OCI-LY1 (cell line): ENCODE results near the gene HOXA10.

Source experiments
- H2AFZ ChIP-seq: fragments of 200-600 bp; sonication (generic), shearing (Covaris generic); 2 replicates; pipeline ENCODE4 v1.6.0; 2014; ENCODE audit warnings: antibody characterized with exemption, mild to moderate bottlenecking, low read length
- H3F3A ChIP-seq: fragments of 200-600 bp; sonication (generic), shearing (Covaris generic); 2 replicates; pipeline ENCODE4 v1.6.0; 2014; ENCODE audit warnings: mild to moderate bottlenecking, antibody characterized with exemption, low read length, moderate library complexity; ENCODE audit not compliant: insufficient read depth
- H3K27ac ChIP-seq: fragments of 200-600 bp; sonication (generic); 2 replicates; pipeline ENCODE4 v1.5.1; 2014; ENCODE audit warnings: low read length, mixed run types, mild to moderate bottlenecking, low read depth; ENCODE audit not compliant: poor library complexity, severe bottlenecking
- H3K27me3 ChIP-seq: fragments of 200-600 bp; sonication (generic); 2 replicates; pipeline ENCODE4 v1.6.0; 2014; ENCODE audit warnings: antibody characterized with exemption, mild to moderate bottlenecking, low read length, moderate library complexity; ENCODE audit not compliant: insufficient read depth
- H3K36me3 ChIP-seq: fragments of 200-600 bp; sonication (generic); 2 replicates; pipeline ENCODE4 v1.6.1; 2014; ENCODE audit warnings: mild to moderate bottlenecking, antibody characterized with exemption, low read length, moderate library complexity, mixed read lengths; ENCODE audit not compliant: insufficient read depth
- H3K4me1 ChIP-seq: fragments of 200-600 bp; sonication (generic); 2 replicates; pipeline ENCODE4 v1.5.1; 2014; ENCODE audit warnings: mild to moderate bottlenecking, low read length, moderate library complexity; ENCODE audit not compliant: insufficient read depth, severe bottlenecking
- H3K4me2 ChIP-seq: fragments of 200-600 bp; sonication (generic), shearing (Covaris generic); 2 replicates; pipeline ENCODE4 v1.6.1; 2014; ENCODE audit warnings: low read length
- H3K4me3 ChIP-seq: fragments of 200-600 bp; sonication (generic); 2 replicates; pipeline ENCODE4 v1.5.1; 2014; ENCODE audit warnings: low read length, low read depth, mild to moderate bottlenecking, mixed read lengths; ENCODE audit not compliant: poor library complexity, severe bottlenecking
- H3K79me2 ChIP-seq: fragments of 200-600 bp; shearing (Covaris generic); 2 replicates; pipeline ENCODE4 v1.6.1; 2016; ENCODE audit warnings: mixed run types, low read length, mixed read lengths; ENCODE audit not compliant: insufficient read depth
- H3K9ac ChIP-seq: fragments of 200-600 bp; sonication (generic), shearing (Covaris generic); 2 replicates; pipeline ENCODE4 v1.6.1; 2014; ENCODE audit warnings: mild to moderate bottlenecking, low read length, mixed read lengths
- H3K9me2 ChIP-seq: fragments of 200-600 bp; sonication (generic), shearing (Covaris generic); 2 replicates; pipeline ENCODE4 v1.6.1; 2014; ENCODE audit warnings: low read depth, mild to moderate bottlenecking, low read length, mixed read lengths
- H3K9me3 ChIP-seq: fragments of 200-600 bp; shearing (Covaris generic); 2 replicates; pipeline ENCODE4 v1.6.1; 2014; ENCODE audit warnings: low read length, mixed read lengths
- H4K20me1 ChIP-seq: fragments of 200-600 bp; sonication (generic), shearing (Covaris generic); 2 replicates; pipeline ENCODE4 v1.6.0; 2016; ENCODE audit warnings: mild to moderate bottlenecking, low read length; ENCODE audit not compliant: insufficient read depth
- EZH2 ChIP-seq: fragments of 200-600 bp; sonication (generic), shearing (Covaris generic); IDR thresholded peaks from 2 replicates; pipeline ENCODE4 v1.8.0; 2017; ENCODE audit warnings: borderline replicate concordance, mixed run types, mild to moderate bottlenecking, antibody characterized with exemption, low read length, moderate library complexity, mixed read lengths
- TF ChIP-seq, protein P1 (sequence below): fragments of 200-600 bp; sonication (generic), shearing (Covaris generic); IDR thresholded peaks from 2 replicates; pipeline ENCODE4 v1.5.1; 2017; ENCODE audit warnings: mild to moderate bottlenecking, antibody characterized with exemption, low read length, moderate library complexity, mixed read lengths

The HOXA10 gene

DNA sequence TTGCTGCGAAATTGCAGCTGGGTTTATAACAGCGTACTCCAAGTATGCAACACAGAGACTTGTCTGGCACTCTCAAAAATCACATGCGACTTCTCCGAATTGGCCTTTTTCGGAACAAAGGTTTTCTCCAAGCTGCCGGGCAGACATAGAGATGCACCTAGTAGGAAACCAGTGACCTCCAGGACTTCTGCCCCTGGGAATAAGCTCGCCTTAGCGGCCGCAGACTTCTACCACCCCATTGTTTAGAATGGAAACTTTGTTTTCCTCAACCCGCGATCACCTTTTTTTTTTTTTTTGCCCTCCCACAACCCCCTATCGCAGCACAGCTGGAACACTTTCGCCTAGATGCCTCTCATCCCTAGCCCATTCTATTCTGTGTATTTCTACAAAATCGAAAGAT lies 4.9 kb upstream of the HOXA10 start:
- no peak overlapping the region for H3K9ac ChIP-seq
- H3K9me2 ChIP-seq, result no peaks in the 10 kb centered on the region
- H3K27ac ChIP-seq, result no peak overlapping the region
- H3K9me3 ChIP-seq, result no peaks in the 10 kb centered on the region
- H3F3A ChIP-seq, result no peaks in the 10 kb centered on the region
- H4K20me1 ChIP-seq, result no peaks in the 10 kb centered on the region
- H3K36me3 ChIP-seq, result no peaks in the 10 kb centered on the region
- H3K79me2 ChIP-seq, result no peaks in the 10 kb centered on the region
- no peak for TF ChIP-seq EZH2
- TF ChIP-seq, protein P1, sequence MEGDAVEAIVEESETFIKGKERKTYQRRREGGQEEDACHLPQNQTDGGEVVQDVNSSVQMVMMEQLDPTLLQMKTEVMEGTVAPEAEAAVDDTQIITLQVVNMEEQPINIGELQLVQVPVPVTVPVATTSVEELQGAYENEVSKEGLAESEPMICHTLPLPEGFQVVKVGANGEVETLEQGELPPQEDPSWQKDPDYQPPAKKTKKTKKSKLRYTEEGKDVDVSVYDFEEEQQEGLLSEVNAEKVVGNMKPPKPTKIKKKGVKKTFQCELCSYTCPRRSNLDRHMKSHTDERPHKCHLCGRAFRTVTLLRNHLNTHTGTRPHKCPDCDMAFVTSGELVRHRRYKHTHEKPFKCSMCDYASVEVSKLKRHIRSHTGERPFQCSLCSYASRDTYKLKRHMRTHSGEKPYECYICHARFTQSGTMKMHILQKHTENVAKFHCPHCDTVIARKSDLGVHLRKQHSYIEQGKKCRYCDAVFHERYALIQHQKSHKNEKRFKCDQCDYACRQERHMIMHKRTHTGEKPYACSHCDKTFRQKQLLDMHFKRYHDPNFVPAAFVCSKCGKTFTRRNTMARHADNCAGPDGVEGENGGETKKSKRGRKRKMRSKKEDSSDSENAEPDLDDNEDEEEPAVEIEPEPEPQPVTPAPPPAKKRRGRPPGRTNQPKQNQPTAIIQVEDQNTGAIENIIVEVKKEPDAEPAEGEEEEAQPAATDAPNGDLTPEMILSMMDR, result no peak
- H3K27me3 ChIP-seq, result no peaks in the 10 kb centered on the region; the same call in 1 of the 2 replicates
- no peak overlapping the region for H2AFZ ChIP-seq
- peaks cover 12% of the 10 kb centered on the region for H3K4me1 ChIP-seq
- H3K4me3 ChIP-seq, result no peak overlapping the region
- H3K4me2 ChIP-seq, result no peak overlapping the region

DNA sequence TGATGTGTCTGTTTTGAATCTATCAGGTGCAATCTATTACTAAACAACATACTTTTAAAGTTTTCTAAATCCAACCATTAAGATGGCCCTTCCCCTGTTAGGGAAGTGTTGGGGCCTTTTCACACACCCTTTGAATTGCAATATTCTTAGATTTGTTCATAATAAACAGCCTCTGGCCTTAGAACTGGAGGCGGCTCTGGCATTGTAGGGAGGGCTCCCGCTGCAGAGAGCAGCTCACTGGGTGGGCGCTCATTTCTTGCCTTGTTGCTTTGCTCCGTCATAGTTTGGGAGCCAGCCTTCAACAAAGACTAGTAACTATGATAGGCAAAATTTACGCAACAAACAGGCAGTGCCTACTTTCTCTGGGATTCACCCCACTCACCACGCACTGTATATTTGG lies 4.2 kb upstream of the HOXA10 start:
- Histone ChIP-seq H3K9ac (no peak overlapping the region), H4K20me1 (no peaks in the 10 kb centered on the region), H3K27ac (no peak overlapping the region), H3K4me1 (peaks cover 10% of the 10 kb centered on the region), H3K4me3 (no peak overlapping the region), H2AFZ (no peak overlapping the region), H3K36me3 (no peaks in the 10 kb centered on the region), H3K27me3 (no peaks in the 10 kb centered on the region; the same call in 1 of the 2 replicates), H3K9me2 (no peaks in the 10 kb centered on the region), H3K9me3 (no peaks in the 10 kb centered on the region), H3K79me2 (no peaks in the 10 kb centered on the region), H3K4me2 (no peak overlapping the region), H3F3A (no peaks in the 10 kb centered on the region)
- no peak for TF ChIP-seq EZH2
- TF ChIP-seq, protein P1, result no peak

DNA sequence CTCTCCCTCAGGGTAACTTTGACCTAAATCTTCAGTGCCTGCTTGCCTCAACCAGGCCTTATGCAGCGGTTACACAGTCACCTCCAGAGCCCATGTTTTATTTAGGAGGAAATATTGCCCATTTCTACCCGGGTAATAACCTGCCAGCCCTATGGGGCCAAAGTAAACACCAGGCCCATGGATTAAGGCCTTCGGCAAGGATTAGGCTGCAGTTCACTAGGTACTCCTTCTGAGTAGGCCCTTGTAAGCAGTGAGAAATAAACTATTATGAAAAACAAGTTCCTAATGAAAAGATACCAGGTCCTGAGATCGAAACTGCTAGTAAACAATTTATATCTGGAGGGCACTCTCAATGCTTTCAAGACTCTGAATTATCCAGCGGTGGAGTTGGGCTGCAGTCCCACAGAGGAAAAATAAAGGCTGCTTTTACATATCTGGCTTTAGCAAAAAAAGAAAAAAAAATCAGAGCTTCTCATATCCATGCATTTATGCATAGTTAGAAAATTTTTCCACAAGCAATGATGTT lies 3.7 kb upstream of the HOXA10 start:
- Histone ChIP-seq H3K4me1 (peaks cover 12% of the 10 kb centered on the region), H3K9ac (no peak overlapping the region), H3K4me3 (no peak overlapping the region)

More for the DNA sequence above, 3.7 kb upstream of the HOXA10 start:
- no peaks in the 10 kb centered on the region for H4K20me1 ChIP-seq
- H3K79me2 ChIP-seq, result no peaks in the 10 kb centered on the region
- no peak overlapping the region for H3K4me2 ChIP-seq
- no peaks in the 10 kb centered on the region for H3K9me3 ChIP-seq
- no peaks in the 10 kb centered on the region for H3F3A ChIP-seq
- H3K36me3 ChIP-seq, result no peaks in the 10 kb centered on the region
- H2AFZ ChIP-seq, result no peak overlapping the region
- H3K9me2 ChIP-seq, result no peaks in the 10 kb centered on the region
- TF ChIP-seq, protein P1, result no peak
- TF ChIP-seq EZH2, result no peak
- H3K27ac ChIP-seq, result no peak overlapping the region
- H3K27me3 ChIP-seq, result peaks cover 2% of the 10 kb centered on the region; the same call in 1 of the 2 replicates
